Calu3 (cell line): Measurements from ENCODE around the gene SLCO3A1. TPM values are rescaled to one million over a fixed set of nuclear protein-coding genes. Genes with fewer than 3 reads are reported as not detected.

Experiments
- BruUV-seq: library from RNA; stranded (reverse); fragments of 400-500 nt; replicated peaks from 2 replicates; lab custom pipeline; 2021; lab: Mats Ljungman, UMichigan
- CTCF ChIA-PET: fragments of 300-600 bp; sonication (Branson Sonifier 250); formaldehyde crosslinking; loops from one replicate; lab custom pipeline; 2022; ENCODE audit warnings: antibody characterized with exemption; lab: Charles Lee
- DNase-seq: peaks from one replicate; pipeline ENCODE4 v3.0.0; 2022
- H3K27ac Mint-ChIP-seq: one replicate; pipeline ENCODE4 v1.8.0; 2022; ENCODE audit warnings: mixed read lengths; ENCODE audit not compliant: unreplicated experiment
- H3K27me3 Mint-ChIP-seq: one replicate; pipeline ENCODE4 v1.8.0; 2022; ENCODE audit warnings: mixed read lengths; ENCODE audit not compliant: unreplicated experiment
- H3K36me3 Mint-ChIP-seq: one replicate; pipeline ENCODE4 v1.8.0; 2022; ENCODE audit warnings: mild to moderate bottlenecking, moderate library complexity, mixed read lengths; ENCODE audit not compliant: insufficient read depth, unreplicated experiment
- H3K4me1 Mint-ChIP-seq: one replicate; pipeline ENCODE4 v1.8.0; 2022; ENCODE audit warnings: mild to moderate bottlenecking, low read depth, mixed read lengths; ENCODE audit not compliant: unreplicated experiment
- H3K4me3 Mint-ChIP-seq: one replicate; pipeline ENCODE4 v1.8.0; 2022; ENCODE audit warnings: mild to moderate bottlenecking, low read depth, moderate library complexity, mixed read lengths; ENCODE audit not compliant: unreplicated experiment
- H3K9me3 Mint-ChIP-seq: one replicate; pipeline ENCODE4 v1.8.0; 2022; ENCODE audit warnings: low read depth, mixed read lengths; ENCODE audit not compliant: unreplicated experiment
- intact Hi-C: fragments of 100-400 bp; cut with micrococcal nuclease; formaldehyde crosslinking; loops from one replicate; pipeline ENCODE4 v1.10.0; 2022; ENCODE audit not compliant: unreplicated experiment
- total RNA-seq: library from RNA; stranded (reverse); gene quantifications from 2 replicates; pipeline ENCODE4 v1.2.3, GENCODE V29; 2022
- TF ChIP-seq, protein P1 (sequence below): fragments of 200-600 bp; IDR thresholded peaks from one replicate; pipeline ENCODE4 v1.8.0; 2022; ENCODE audit warnings: antibody characterized with exemption; ENCODE audit not compliant: unreplicated experiment

SLCO3A1 gene
- total RNA-seq, 1 experiment from 2014 or later = 65.9 TPM

DNA sequence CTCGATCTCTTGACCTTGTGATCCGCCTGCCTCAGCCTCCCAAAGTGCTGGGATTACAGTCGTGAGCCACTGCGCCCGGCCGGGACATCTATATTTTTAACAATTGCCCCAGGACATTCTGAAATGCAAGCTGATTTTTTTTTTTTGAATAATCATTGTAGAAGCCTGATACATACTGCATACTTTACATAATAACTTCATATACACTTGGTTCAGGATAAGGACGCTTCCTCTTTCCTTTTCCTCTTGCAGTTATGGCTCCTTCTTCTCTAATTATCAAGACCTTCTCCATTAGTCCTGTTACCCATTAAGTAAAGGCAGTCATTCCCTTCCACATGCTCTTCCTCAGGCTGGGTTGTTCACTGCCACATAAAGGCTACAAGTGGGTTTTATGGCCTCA is 58.3 kb downstream of the SLCO3A1 start:
- TF ChIP-seq, protein P1, sequence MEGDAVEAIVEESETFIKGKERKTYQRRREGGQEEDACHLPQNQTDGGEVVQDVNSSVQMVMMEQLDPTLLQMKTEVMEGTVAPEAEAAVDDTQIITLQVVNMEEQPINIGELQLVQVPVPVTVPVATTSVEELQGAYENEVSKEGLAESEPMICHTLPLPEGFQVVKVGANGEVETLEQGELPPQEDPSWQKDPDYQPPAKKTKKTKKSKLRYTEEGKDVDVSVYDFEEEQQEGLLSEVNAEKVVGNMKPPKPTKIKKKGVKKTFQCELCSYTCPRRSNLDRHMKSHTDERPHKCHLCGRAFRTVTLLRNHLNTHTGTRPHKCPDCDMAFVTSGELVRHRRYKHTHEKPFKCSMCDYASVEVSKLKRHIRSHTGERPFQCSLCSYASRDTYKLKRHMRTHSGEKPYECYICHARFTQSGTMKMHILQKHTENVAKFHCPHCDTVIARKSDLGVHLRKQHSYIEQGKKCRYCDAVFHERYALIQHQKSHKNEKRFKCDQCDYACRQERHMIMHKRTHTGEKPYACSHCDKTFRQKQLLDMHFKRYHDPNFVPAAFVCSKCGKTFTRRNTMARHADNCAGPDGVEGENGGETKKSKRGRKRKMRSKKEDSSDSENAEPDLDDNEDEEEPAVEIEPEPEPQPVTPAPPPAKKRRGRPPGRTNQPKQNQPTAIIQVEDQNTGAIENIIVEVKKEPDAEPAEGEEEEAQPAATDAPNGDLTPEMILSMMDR = no peak
- Mint-ChIP-seq H3K27ac (no peak overlapping the region), H3K36me3 (no peaks in the 10 kb centered on the region), H3K4me1 (peaks cover 19% of the 10 kb centered on the region), H3K4me3 (no peak overlapping the region), H3K27me3 (no peaks in the 10 kb centered on the region), H3K9me3 (no peaks in the 10 kb centered on the region)
- DNase-seq = no peak
- intact Hi-C loops = no loop called here
- CTCF ChIA-PET = no interaction called here
- no TSS peak for BruUV-seq

DNA sequence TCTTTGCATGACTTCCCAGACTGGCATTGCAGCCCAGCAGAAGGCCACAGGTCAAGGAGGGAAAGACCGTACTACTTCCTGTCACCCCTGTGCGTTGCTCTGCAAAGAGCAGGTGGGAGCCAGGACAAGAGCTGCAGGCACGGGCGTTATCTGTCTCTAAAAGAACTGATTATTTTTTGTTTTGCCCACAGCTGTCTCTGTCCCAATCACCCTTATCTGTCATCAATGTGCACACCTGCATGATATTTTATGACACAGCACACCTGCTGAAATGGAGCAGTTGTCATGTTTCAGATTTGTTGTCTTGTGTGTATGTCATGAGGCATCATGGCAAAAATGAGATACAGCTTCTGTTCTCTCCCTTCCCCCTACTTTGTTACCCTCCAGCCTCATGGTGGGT is 58.8 kb downstream of the SLCO3A1 start:
- H3K9me3 Mint-ChIP-seq = no peaks in the 10 kb centered on the region
- TF ChIP-seq, protein P1 = no peak
- H3K4me3 Mint-ChIP-seq = no peak overlapping the region
- no peak for DNase-seq
- CTCF ChIA-PET = no interaction called here
- no TSS peak for BruUV-seq
- intact Hi-C loops = no loop called here
- H3K4me1 Mint-ChIP-seq = peaks cover 19% of the 10 kb centered on the region
- no peaks in the 10 kb centered on the region for H3K27me3 Mint-ChIP-seq
- no peak overlapping the region for H3K27ac Mint-ChIP-seq
- H3K36me3 Mint-ChIP-seq = no peaks in the 10 kb centered on the region

DNA sequence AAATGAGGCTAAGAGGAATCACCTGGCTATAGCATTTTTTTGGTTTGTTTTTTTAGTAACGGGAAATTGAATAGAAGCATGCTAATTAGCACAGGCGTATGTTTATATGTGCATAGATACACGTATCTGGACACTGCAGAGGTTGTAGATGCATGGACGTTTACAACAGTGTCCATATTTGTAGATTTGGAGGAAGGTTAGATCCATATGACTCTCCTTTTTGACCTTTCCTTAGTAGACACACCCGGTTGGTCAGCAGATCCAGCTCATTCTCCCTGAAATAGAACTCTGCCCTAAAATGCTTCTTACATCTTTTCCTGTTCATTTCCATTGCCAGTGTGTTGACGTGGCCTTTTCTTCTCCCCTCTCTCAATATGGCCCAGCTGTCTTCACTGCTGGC is 60.1 kb downstream of the SLCO3A1 start:
- H3K4me1 Mint-ChIP-seq = peaks cover 19% of the 10 kb centered on the region
- no peak overlapping the region for H3K4me3 Mint-ChIP-seq
- CTCF ChIA-PET = no interaction called here
- intact Hi-C loops = no loop called here
- H3K36me3 Mint-ChIP-seq = no peaks in the 10 kb centered on the region
- no peaks in the 10 kb centered on the region for H3K9me3 Mint-ChIP-seq
- H3K27ac Mint-ChIP-seq = no peak overlapping the region
- H3K27me3 Mint-ChIP-seq = no peaks in the 10 kb centered on the region
- no TSS peak for BruUV-seq
- no peak for DNase-seq
- TF ChIP-seq, protein P1 = no peak

DNA sequence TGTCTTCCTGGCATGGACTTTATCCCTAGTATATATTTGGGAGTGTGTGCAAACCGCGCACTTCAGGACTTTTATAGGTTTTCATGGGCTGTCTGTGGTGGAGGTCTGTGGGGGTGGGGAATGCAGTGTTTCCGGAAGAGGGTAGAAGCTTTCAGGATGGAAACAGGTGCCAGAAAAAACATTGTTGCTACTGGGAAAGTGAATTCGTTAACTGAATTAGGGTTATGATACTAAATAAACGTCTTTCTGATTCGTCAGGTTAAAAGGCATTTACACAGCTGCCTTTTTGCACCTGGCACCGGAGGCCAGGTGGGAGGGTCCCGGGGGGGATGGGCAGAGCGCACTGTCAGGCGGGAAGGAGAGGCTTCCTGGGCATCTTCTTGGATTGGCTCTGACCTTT is 62.1 kb downstream of the SLCO3A1 start:
- Mint-ChIP-seq H3K27ac (no peak overlapping the region), H3K4me1 (peaks cover 27% of the 10 kb centered on the region), H3K36me3 (no peaks in the 10 kb centered on the region), H3K9me3 (no peaks in the 10 kb centered on the region), H3K4me3 (no peak overlapping the region), H3K27me3 (no peaks in the 10 kb centered on the region)
- CTCF ChIA-PET = no interaction called here
- intact Hi-C loops = no loop called here
- TF ChIP-seq, protein P1 = no peak
- no peak for DNase-seq
- BruUV-seq = no TSS peak
